GM19324 (cell line): ENCODE measurements around the gene PRRT1B.

Experiments
- ATAC-seq: cut with Tn5 transposase; IDR thresholded peaks from one replicate; pipeline ENCODE4 v1.9.1; 2021; ENCODE audit warnings: mild to moderate bottlenecking, moderate library complexity; ENCODE audit not compliant: unreplicated experiment, low FRiP score

Gene PRRT1B

GRCh38 chr9:131578021-131578420 lies 32.7 kb downstream of the PRRT1B start:
- no peak for ATAC-seq

- peak; percentile 40 for ATAC-seq
These were observed 33.6 kb downstream of the PRRT1B start for GRCh38 chr9:131578731-131579504.

GRCh38 chr9:131579789-131580211 lies 34.5 kb downstream of the PRRT1B start:
- no peak for ATAC-seq

- no peak for ATAC-seq
These were observed 35.0 kb downstream of the PRRT1B start for GRCh38 chr9:131580358-131580757.

- ATAC-seq: no peak
These were observed 36.7 kb downstream of the PRRT1B start for GRCh38 chr9:131582056-131582455.

GRCh38 chr9:131582466-131583336 lies 37.4 kb downstream of the PRRT1B start:
- ATAC-seq: no peak

- ATAC-seq: no peak
These were observed 38.0 kb downstream of the PRRT1B start for GRCh38 chr9:131583337-131583645.

GRCh38 chr9:131583836-131584555 lies 38.7 kb downstream of the PRRT1B start:
- ATAC-seq: no peak

- ATAC-seq: no peak
These were observed 39.5 kb downstream of the PRRT1B start for GRCh38 chr9:131584858-131585257.

GRCh38 chr9:131585375-131585774 lies 40.1 kb downstream of the PRRT1B start:
- ATAC-seq: no peak

- no peak for ATAC-seq
These were observed 42.0 kb downstream of the PRRT1B start for GRCh38 chr9:131587331-131587730.

- no peak for ATAC-seq
These were observed 42.6 kb downstream of the PRRT1B start for GRCh38 chr9:131587906-131588305.

- ATAC-seq: no peak
These were observed 43.1 kb downstream of the PRRT1B start for GRCh38 chr9:131588396-131588795.

GRCh38 chr9:131589124-131589711 lies 43.9 kb downstream of the PRRT1B start:
- ATAC-seq: no peak

- ATAC-seq: no peak
These were observed 44.7 kb downstream of the PRRT1B start for GRCh38 chr9:131589993-131590392.

- ATAC-seq: no peak
These were observed 45.1 kb downstream of the PRRT1B start for GRCh38 chr9:131590449-131590848.

GRCh38 chr9:131590907-131591844 lies 45.9 kb downstream of the PRRT1B start:
- ATAC-seq: no peak

- no peak for ATAC-seq
These were observed 46.5 kb downstream of the PRRT1B start for GRCh38 chr9:131591845-131592208.

- no peak for ATAC-seq
These were observed 47.9 kb downstream of the PRRT1B start for GRCh38 chr9:131593091-131593820.
